CD4-positive, alpha-beta T cell treated with Interleukin-15 for 1 hour (primary cell): ENCODE measurements around the gene AMOTL1.
"Not testable (repeated sequence)": the region's sequence is repeated elsewhere in the genome, so short reads cannot be mapped to it uniquely, and the experiment has no call there.

Experiments used
- DNase-seq: peaks from one replicate; pipeline ENCODE4 v3.0.0-alpha.2; 2020

The AMOTL1 gene

DNA sequence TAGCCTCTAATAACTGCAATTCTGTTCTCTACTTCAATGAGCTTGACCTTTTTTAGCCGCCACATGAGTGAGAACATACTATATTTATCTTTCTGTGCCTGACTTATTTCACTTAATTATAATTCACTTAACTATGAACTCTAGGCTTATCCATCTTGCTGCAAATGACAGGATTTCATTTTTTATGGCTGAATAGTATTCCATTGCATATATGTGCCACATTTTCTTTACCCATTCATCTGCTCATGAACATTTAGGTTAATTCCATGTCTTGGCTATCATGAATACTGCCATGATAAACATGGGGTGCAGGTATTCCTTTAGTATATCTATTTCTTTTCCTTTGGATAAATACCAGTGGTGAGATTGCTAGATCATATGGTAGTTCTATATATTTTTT, 120.0 kb downstream of the AMOTL1 start:
- no peak for DNase-seq

- DNase-seq = no peak
Measured at GRCh38 chr11:94895451-94895850, 127.3 kb downstream of the AMOTL1 start.

DNA sequence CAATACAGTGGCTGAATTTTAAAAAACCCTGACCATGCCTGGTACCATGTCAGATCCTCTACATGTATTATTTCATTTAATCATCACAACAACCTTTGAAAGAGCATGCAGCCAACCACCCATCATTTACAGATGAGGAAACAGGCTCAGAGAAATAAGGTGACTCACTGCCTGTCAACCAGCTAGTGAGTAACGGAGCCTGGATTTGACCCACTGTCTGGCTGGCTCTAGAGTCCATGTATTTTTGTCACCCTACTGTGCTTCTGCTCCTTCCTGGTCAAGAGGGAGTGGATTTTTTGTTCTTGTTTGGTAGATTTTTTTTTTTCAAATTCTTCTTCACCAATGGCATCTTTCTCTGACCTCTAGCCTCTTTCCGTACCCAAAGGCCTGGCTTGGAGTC, 127.8 kb downstream of the AMOTL1 start:
- no peak for DNase-seq

DNA sequence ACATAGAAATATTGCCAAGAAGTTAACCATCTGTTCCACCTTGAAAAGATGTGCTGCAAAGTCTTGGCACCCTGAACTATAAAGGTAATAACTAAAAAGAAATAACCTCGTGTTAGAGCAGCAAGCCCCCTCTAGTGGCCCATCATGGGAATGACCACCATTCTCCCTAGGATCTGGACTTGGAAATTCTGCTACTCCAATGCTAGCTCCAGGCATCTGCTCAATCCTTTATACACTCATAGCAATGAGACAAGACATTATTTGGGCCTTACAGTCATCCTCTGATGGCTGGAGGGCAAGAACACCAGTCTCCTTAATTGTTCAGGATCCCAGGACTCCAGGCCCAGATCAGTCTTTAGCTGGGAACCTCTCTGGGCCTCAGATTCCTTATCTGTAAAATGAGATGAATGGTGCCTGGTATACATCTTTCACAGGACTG, 129.2 kb downstream of the AMOTL1 start:
- no peak for DNase-seq

DNA sequence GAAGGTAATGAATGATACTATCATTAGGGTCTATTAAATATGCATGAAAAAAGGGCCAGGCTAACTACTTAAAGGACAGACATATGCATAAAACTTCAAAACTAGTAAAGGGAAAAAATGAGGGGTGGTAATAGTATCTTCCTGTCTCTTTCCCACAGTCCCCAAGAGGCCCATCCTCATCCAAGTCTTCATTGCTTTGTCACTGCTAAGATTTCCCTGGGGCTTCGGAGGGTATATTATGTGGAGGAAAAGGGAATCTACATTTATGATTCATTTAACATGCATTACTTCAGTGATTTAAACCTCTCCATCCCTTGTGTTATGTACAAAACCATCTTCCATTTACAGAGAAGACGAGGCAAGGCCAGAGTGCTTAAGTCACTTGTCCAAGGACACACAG, 139.1 kb downstream of the AMOTL1 start:
- no peak for DNase-seq

DNA sequence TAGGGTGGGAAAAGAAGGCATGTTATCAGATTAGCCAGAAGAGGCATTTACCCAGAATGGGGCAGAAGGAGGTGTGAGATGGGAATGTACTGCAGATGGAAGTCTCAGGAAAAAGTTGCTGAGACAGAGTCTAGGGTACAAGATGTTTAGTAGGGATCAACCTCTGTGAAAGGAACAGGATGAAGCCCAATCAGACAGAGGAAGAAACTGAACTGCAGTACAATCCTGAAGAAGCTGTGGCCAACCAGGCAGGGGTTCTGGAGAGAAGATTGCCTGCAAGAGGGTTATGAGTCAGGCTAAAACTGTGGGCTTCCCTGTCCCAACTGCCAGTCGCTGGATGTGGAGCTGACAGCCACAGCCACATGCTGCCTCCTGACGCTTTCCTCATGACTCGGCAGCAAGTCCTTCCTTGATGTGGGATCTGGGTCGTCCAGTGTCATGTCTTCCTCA, 141.2 kb downstream of the AMOTL1 start:
- DNase-seq = no peak

GRCh38 chr11:94910270-94910669, 142.1 kb downstream of the AMOTL1 start:
- no peak for DNase-seq

DNA sequence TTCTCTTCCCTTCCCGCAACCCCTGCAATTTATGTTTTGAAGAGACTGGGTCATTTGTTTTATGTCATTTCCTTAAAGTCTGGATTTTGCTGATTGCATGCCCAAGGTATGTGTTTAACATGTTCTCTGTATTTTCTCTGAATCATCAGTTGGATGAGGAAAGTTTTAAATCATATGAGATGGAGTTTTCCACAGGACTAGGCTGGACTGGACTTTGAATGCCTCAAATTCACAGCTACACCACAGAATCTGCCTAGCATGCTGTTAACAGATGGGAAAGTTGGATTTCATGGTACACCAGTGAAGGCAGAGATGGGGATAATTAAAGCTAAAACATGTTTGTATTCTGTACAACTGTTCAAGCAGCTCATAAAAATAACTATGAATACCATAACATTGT, 142.6 kb downstream of the AMOTL1 start:
- DNase-seq = no peak

DNA sequence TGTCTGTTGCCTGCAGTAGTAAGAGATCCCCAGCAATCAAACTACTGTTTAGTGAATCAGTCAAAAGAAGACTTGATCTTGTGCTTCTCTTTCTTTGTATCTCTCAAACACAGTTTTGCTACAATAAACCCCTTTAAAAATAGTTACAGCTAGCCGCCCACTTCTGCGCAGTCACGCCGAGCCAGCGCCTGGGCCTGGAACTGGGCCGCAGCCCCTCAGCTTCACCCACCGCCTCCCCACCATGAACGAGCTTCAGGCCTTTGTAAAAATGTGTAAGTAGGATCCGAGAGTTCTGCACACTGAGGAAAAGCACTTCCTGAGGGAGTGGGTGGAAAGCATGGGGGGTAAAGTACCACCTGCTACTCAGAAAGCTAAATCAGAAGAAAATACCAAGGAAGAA, 144.7 kb downstream of the AMOTL1 start:
- DNase-seq = no peak

DNA sequence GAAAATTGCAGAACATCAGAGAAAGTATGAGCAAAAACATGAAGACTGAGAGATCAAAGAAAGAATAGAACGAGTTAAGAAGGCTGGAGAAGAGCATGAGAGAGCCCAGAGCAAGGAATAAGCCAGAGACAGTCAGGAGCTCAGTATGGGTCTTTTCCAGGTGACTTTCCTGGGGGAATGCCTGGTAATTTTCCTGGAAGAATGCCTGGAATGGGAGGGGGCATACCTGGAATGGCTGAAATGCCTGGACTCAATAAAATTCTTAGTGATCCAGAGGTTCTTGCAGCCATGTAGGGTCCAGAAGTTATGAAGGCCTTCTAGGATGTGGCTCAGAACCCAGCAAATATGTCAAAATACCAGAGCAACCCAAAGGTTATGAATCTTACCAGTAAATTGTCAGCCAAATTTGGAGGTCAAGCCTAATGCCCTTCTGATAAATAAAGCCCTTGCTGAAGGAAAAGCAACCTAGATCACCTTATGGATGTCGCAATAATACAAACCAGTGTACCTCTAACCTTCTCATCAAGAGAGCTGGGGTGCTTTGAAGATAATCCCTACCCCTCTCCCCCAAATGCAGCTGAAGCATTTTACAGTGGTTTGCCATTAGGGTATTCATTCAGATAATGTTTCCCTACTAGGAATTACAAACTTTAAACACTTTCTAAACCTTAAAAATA, 145.7 kb downstream of the AMOTL1 start:
- not testable (repeated sequence) for DNase-seq

DNA sequence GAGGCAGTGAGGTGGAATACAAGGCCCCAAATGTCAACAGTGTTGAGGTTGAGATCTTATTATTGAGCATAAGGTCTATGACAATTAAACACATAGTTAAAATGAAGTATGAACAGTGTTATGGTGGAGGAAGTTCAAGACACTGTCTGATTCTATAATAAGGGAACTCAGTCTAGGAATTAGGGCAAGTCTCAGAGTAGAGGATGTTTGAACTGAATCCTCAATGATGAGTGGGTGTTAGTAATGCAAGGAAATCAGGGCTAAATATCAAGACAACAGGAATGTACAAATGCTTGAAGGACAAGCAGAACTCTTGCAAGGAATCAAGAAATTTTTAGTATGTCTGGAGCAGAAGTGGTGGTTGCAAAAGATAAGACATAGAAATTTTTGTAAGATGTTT, 152.2 kb downstream of the AMOTL1 start:
- DNase-seq = no peak

- DNase-seq = no peak
Measured at GRCh38 chr11:94922321-94923003, 154.3 kb downstream of the AMOTL1 start.

- no peak for DNase-seq
Measured at GRCh38 chr11:94923004-94923334, 154.8 kb downstream of the AMOTL1 start.

GRCh38 chr11:94924171-94924572, 156.0 kb downstream of the AMOTL1 start:
- no peak for DNase-seq

DNA sequence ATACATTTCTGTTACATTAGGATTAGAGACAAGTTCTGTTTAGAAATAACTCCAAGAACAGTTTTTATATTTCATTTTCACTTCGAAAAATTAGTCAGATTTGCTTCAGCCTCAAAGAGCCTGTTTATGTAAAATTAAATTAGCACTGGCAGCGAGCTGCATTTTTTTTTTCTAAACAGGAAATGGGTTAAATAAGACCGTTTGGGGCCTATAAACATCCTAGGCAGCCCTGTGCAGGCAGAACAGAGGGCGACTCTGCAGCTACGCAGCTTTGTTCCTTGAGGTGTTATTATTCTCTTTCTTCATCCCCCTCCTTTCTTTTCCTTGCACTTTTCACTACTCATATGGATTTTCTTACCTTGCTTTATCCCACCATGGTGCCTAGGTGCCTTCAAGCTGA, 156.5 kb downstream of the AMOTL1 start:
- no peak for DNase-seq

DNA sequence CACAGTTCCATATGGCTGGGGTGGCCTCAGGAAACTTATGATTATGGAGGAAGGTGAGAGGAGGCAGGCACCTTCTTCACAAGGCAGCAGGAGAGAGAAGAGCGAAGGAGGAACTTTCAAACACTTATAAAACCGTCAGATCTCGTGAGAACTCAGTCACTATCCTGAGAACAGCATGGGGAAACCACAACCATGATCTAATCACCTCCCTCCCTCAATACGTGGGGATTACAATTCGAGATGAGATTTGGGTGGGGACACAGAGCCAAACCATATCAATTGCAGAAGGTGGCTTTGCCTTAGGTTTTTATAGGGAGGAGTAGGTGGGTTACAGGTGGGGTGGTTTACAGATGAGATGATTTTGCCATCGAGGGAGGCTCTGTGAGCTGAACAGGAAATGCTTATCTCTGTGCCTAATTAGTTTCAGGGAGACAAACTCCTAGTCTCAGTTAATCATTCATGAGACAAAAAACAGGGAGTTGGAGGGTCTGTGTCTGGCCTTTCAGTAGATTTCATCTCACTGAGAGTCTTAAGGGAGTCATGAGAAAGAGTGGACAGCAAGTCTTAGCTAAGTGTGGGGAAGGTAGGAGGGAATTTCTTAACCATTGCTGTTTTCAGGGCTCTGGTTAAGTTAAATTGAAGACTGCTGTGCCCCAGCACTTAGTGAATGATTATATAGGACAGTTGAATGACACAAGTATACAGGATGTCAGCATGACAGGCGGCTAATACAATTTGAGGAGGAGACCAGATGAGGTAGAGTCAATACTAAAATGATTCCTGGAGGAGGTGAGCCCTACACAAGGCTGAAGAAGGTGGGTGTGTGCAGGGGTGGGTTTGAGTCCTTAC, 157.5 kb downstream of the AMOTL1 start:
- DNase-seq = no peak

- DNase-seq = no peak
Measured at GRCh38 chr11:94926271-94926625, 158.1 kb downstream of the AMOTL1 start.
